ENCODE data around the gene DLGAP1. TPM values are rescaled to one million over a fixed set of nuclear protein-coding genes. Genes with fewer than 3 reads are reported as not detected.

DLGAP1 gene
- total RNA-seq, 3 donors from 2014 or later (not counting 1 experiment from before 2014, with no cell fraction given) = not detected

DNA sequence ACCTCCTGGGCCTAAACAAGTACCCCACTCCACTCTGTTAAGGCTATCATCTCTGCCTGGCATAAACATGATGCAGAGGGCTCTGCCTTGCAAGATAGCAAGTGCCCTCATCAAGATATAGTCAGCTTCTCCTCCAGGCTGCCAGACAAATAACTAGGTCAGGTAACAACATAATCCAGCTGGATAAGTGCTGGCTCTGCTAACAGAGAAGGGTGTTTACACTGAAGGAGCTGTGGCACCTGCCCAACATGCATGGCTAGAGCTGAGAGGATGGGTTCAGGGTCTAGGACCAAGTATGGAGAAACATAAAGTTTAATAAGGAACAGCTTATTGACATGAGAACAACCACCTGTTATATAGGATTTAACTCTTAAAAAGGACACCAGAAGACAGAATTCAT is 42.8 kb downstream of the DLGAP1 start:
- H3K36me3 ChIP-seq (ENCODE audit: control insufficient read depth, insufficient read depth, low read length) = no peaks in the 10 kb centered on the region
- DNase-seq = no peak
- no peak for ATAC-seq
- no peak overlapping the region for H3K27ac ChIP-seq (ENCODE audit: low read length)
- H3K27ac Mint-ChIP-seq = no peak overlapping the region
- H3K4me3 ChIP-seq (ENCODE audit: low read length) = no peak overlapping the region
- intact Hi-C loops (cut with micrococcal nuclease) = no loop called here
- TF ChIP-seq, protein P1, sequence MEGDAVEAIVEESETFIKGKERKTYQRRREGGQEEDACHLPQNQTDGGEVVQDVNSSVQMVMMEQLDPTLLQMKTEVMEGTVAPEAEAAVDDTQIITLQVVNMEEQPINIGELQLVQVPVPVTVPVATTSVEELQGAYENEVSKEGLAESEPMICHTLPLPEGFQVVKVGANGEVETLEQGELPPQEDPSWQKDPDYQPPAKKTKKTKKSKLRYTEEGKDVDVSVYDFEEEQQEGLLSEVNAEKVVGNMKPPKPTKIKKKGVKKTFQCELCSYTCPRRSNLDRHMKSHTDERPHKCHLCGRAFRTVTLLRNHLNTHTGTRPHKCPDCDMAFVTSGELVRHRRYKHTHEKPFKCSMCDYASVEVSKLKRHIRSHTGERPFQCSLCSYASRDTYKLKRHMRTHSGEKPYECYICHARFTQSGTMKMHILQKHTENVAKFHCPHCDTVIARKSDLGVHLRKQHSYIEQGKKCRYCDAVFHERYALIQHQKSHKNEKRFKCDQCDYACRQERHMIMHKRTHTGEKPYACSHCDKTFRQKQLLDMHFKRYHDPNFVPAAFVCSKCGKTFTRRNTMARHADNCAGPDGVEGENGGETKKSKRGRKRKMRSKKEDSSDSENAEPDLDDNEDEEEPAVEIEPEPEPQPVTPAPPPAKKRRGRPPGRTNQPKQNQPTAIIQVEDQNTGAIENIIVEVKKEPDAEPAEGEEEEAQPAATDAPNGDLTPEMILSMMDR (IDR thresholded peaks at IDR 0.05) = no peak
- peaks cover 4% of the 10 kb centered on the region for H3K9me3 ChIP-seq (ENCODE audit: control insufficient read depth, insufficient read depth, low read length)
- peaks cover 13 to 16% of the 10 kb centered on the region in 2 donors for H3K9me3 Mint-ChIP-seq
- no peak overlapping the region for H3K4me3 Mint-ChIP-seq
- H3K4me1 ChIP-seq (ENCODE audit: control insufficient read depth, insufficient read depth, low read length) = no peaks in the 10 kb centered on the region
- no peaks in the 10 kb centered on the region for H3K27me3 ChIP-seq (ENCODE audit: control insufficient read depth, insufficient read depth, low read length)
- peaks cover 13% of the 10 kb centered on the region for H3K36me3 Mint-ChIP-seq
- no peaks in the 10 kb centered on the region for H3K4me1 Mint-ChIP-seq
- no peaks in the 10 kb centered on the region for H3K27me3 Mint-ChIP-seq (ENCODE audit: low read depth in 2 of 2)

DNA sequence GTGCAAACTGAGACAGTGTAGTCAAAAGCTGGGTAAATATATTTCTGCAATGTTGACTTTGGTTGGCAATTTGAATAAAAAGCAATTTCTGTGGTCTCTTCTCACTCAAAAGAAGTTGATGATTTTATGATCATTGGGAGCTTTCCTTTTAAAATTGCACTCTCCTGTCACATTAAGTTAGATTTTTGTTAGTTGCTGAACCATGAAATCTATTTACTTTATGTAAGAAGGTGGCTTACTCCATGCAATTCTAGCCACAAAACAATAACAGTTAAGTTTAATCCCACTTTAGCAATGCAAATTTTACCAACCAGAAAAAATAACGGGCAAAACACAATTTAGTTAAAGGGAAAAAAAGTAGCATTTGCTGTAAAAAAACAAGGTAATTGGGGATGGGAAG is 48.3 kb downstream of the DLGAP1 start:
- Histone ChIP-seq H3K9me3 (ENCODE audit: control insufficient read depth, insufficient read depth, low read length) (no peaks in the 10 kb centered on the region), H3K27ac (ENCODE audit: low read length) (no peak overlapping the region), H3K36me3 (ENCODE audit: control insufficient read depth, insufficient read depth, low read length) (no peaks in the 10 kb centered on the region), H3K4me1 (ENCODE audit: control insufficient read depth, insufficient read depth, low read length) (no peaks in the 10 kb centered on the region), H3K4me3 (ENCODE audit: low read length) (no peak overlapping the region), H3K27me3 (ENCODE audit: control insufficient read depth, insufficient read depth, low read length) (no peaks in the 10 kb centered on the region)
- Mint-ChIP-seq H3K27ac (no peak overlapping the region), H3K4me1 (no peaks in the 10 kb centered on the region), H3K36me3 (peaks cover 13% of the 10 kb centered on the region), H3K27me3 (ENCODE audit: low read depth in 2 of 2) (no peaks in the 10 kb centered on the region), H3K9me3 (peaks cover 10 to 14% of the 10 kb centered on the region in 2 donors), H3K4me3 (no peak overlapping the region)
- ATAC-seq (no peak), DNase-seq (no peak)
- TF ChIP-seq, protein P1 (IDR thresholded peaks at IDR 0.05) = no peak
- intact Hi-C loops (cut with micrococcal nuclease) = no loop called here
- no CpG with 5 or more reads among the region's 1 CpG for WGBS (ENCODE audit: insufficient coverage)

GRCh38 chr18:4405965-4406364 is 49.1 kb downstream of the DLGAP1 start:
- TF ChIP-seq, protein P1 (IDR thresholded peaks at IDR 0.05) = no peak
- Histone ChIP-seq H3K4me1 (ENCODE audit: control insufficient read depth, insufficient read depth, low read length) (no peaks in the 10 kb centered on the region), H3K27me3 (ENCODE audit: control insufficient read depth, insufficient read depth, low read length) (no peaks in the 10 kb centered on the region), H3K36me3 (ENCODE audit: control insufficient read depth, insufficient read depth, low read length) (no peaks in the 10 kb centered on the region), H3K4me3 (ENCODE audit: low read length) (no peak overlapping the region), H3K27ac (ENCODE audit: low read length) (no peak overlapping the region), H3K9me3 (ENCODE audit: control insufficient read depth, insufficient read depth, low read length) (no peaks in the 10 kb centered on the region)
- Mint-ChIP-seq H3K27ac (no peak overlapping the region), H3K27me3 (ENCODE audit: low read depth in 2 of 2) (no peaks in the 10 kb centered on the region), H3K4me1 (no peaks in the 10 kb centered on the region), H3K4me3 (no peak overlapping the region), H3K9me3 (peaks cover 6 to 10% of the 10 kb centered on the region in 2 donors), H3K36me3 (peaks cover 7% of the 10 kb centered on the region)
- intact Hi-C loops (cut with micrococcal nuclease) = no loop called here
- WGBS (ENCODE audit: insufficient coverage) = 87% methylated on average over 5 of the region's 5 CpGs
- no peak for ATAC-seq
- no peak for DNase-seq

- no peak overlapping the region for H3K27ac ChIP-seq (ENCODE audit: low read length)
- H3K9me3 Mint-ChIP-seq = peaks cover 5 to 8% of the 10 kb centered on the region in 2 donors
- no peaks in the 10 kb centered on the region for H3K4me1 ChIP-seq (ENCODE audit: control insufficient read depth, insufficient read depth, low read length)
- no peak for ATAC-seq
- no peak overlapping the region for H3K27ac Mint-ChIP-seq
- no peaks in the 10 kb centered on the region for H3K27me3 ChIP-seq (ENCODE audit: control insufficient read depth, insufficient read depth, low read length)
- H3K4me1 Mint-ChIP-seq = no peaks in the 10 kb centered on the region
- no peaks in the 10 kb centered on the region for H3K27me3 Mint-ChIP-seq (ENCODE audit: low read depth in 2 of 2)
- WGBS (ENCODE audit: insufficient coverage) = 83% methylated on average over 1 of the region's 1 CpG
- no peak overlapping the region for H3K4me3 ChIP-seq (ENCODE audit: low read length)
- no peak overlapping the region for H3K4me3 Mint-ChIP-seq
- H3K9me3 ChIP-seq (ENCODE audit: control insufficient read depth, insufficient read depth, low read length) = no peaks in the 10 kb centered on the region
- intact Hi-C loops (cut with micrococcal nuclease) = no loop called here
- TF ChIP-seq, protein P1 (IDR thresholded peaks at IDR 0.05) = no peak
- H3K36me3 Mint-ChIP-seq = no peaks in the 10 kb centered on the region
- no peaks in the 10 kb centered on the region for H3K36me3 ChIP-seq (ENCODE audit: control insufficient read depth, insufficient read depth, low read length)
- no peak for DNase-seq
These were observed 51.3 kb downstream of the DLGAP1 start for GRCh38 chr18:4403836-4404235.
